A172 (cell line): ENCODE results near the gene ADORA3. TPM values are rescaled to one million over a fixed set of nuclear protein-coding genes. Genes with fewer than 3 reads are reported as not detected.

ENCODE experiments used
- total RNA-seq: library from RNA; depleted of rRNA; stranded (reverse); fragments of >200 nt; shearing (Covaris generic); gene quantifications from 2 replicates; pipeline ENCODE4 v1.2.3, GENCODE V29; 2014; rRNA removed

ADORA3 gene
- total RNA-seq, 1 experiment from 2014 or later: not detected

Other genes starting within 250 kb of the ADORA3 start
- not detected in 2 replicates for gene CHIA, start 212.8 kb downstream of the ADORA3 start, total RNA-seq
- 0.50 TPM in 1 of 2 replicates, not detected in the other for gene OVGP1, start 75.9 kb downstream of the ADORA3 start, total RNA-seq
- gene WDR77, start 54.4 kb downstream of the ADORA3 start, total RNA-seq: 46.1 and 49.2 TPM in 2 replicates
- gene ATP5PB, start 54.2 kb downstream of the ADORA3 start, total RNA-seq: 435 and 458 TPM in 2 replicates
- gene C1orf162, start 29.6 kb downstream of the ADORA3 start, total RNA-seq: not detected in 2 replicates
- not detected in 2 replicates for gene TMIGD3, start within 50 bp of the ADORA3 start, total RNA-seq
- 27.9 and 34.5 TPM in 2 replicates for gene RAP1A, start 116.2 kb upstream of the ADORA3 start, total RNA-seq
- gene INKA2, start 235.8 kb upstream of the ADORA3 start, total RNA-seq: not detected in 2 replicates